Measurements from ENCODE around the gene CASP3.
"Not testable (repeated sequence)": the region's sequence is repeated elsewhere in the genome, so short reads cannot be mapped to it uniquely, and the experiment has no call there.

CASP3 gene

DNA sequence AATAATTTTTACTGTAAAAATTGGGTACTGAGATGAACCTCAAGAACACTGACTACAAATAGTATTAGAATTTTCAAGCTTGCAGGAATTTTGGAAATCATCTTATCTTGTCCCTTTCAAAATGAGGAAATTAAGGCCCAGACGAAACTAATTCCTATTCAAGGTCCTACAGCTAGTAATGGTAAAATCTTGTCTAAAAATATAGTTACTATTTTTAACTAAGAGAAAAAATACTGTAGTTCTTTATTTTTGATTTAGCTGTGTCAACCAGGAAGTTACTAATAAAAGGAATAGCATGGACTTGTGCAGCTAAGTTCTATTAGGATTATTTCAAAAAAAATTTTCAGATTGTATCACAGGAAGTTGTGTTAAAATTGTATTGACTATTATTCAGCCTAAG, 13.0 kb upstream of the CASP3 start:
- no peak for DNase-seq

DNA sequence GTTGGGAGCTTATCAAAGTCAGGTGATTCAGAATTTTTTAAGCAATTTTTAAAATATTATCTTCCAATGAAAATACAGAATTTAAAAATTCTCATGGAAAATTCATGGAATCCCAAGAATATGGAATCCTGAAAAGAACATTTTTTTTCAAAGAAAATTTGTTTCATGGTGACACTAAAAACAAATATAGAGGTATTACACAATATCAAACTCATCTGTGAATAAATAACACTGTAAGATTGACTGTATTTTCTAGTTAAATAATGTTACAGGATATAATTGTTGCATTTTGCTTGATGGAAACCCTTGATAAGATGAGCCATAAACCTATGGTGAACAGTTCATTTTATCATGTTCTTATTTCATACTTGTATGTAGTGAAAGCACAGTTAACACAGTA, 11.7 kb upstream of the CASP3 start:
- no peak for DNase-seq

DNA sequence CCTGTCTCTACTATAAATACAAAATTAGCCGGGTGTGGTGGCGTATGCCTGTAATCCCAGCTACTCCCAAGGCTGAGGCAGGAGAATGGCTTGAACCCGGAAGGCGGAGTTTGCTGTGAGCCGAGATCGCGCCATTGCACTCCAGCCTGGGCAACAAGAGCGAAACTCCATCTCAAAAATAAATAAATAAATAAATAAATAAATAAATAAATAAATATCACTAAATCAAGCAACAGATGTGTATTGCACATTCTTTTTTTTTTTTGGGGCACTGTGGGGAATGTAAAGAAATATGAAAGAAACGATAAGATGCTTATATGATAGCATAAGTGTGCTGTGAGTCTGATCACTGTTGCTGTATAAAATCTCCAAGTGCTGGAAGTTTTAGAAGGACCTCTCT, 8.6 kb upstream of the CASP3 start:
- DNase-seq, result not testable (repeated sequence)

DNA sequence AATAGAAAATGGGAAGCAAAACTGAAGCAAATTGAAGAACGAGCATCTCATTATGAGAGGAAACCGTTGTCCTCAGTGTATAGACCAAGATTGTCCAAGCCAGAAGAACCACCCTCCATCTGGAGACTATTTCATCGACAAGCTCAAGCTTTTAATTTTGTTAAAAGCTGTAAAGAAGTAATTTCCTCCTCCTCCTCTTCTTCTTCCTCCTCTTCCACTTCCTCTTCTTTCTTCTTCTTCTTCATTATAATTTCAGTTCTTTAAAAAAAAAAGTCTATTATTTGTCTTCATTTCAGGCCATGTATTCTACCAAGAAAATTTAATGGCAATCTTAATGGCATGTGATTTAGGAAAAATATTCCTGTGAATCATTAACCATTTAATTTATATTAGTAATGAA, 7.9 kb upstream of the CASP3 start:
- DNase-seq, result no peak

DNA sequence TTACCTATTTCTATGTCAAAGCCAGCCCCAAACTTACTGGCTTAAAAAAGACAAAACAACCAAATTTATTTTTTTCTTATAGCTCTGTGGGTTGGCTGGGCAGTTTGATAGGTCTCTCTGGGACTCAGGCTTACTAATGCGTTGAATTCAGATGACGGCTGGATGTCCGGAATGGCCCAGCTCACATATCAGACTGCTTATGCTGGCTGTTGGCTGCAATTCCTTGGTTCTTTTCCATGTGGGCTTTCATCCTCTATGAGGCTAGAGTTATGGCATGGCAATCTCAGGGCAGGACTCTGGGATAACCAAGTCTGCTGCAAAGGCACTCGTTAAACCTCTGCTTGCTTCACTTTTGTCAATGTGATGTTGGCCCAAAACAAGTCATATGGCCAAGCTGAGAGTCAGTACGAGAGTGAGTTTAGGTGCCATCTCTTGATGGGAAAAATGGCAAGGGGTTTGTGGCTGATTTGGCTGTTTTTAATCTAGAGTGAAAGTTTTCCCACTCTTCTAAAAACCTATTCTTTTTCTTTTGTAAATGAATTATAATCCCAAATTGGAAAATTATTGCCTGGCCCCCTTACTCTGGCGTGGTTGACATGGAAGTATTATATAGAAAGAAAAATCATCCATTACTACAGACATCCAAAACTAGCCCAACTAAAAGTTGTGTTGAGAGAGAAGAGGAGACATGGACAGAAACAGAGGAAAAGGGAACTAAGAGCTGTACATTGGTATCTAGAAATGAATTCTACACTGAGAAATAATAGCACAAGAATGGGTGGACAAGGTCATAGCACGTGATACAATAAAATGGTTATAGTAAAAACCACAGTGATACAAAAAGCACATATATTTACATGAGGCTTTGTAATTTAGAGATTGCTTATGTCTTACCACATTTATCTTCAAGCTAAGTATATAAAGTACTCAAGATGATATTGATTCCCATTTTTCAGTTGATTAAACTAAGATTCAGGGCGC, 6.9 kb upstream of the CASP3 start:
- no peak for DNase-seq

DNA sequence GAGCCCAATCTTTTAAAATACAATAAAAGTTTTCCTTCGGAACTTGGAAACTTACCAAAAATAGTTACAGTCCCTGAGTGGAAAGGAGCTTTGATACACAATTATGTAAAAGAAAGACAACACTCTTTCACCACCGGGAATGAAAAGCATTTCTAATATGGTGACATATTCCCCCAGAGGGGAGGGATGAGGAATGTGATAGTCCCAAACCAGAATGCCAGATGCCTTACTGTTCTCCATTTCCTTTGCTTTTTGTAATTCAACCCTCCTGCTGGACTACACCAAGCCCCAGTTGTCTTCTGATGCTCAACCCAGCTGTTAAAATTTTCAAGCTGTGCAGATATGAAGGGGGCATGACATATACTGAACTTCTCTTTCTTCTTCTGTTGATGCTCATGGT, 4.4 kb upstream of the CASP3 start:
- DNase-seq, result no peak

DNA sequence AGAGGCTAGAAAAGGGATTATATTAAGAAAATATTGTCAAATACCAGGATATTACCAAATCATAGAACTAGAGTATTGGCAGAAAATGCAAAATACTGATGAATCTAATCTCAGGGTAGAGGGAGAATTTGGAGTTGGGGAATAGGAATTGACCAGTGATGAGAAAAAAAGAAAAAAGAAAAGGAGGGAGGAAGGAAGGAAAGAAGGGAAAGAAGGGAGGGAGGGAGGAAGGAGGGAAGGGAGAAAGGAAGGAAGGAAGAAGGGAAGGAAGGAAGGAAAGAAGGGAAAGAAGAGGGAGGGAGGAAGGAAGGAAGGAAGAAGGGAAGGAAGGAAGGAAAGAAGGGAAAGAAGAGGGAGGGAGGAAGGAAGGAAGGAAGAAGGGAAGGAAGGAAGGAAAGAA, 3.4 kb upstream of the CASP3 start:
- DNase-seq, result not testable (repeated sequence)

DNA sequence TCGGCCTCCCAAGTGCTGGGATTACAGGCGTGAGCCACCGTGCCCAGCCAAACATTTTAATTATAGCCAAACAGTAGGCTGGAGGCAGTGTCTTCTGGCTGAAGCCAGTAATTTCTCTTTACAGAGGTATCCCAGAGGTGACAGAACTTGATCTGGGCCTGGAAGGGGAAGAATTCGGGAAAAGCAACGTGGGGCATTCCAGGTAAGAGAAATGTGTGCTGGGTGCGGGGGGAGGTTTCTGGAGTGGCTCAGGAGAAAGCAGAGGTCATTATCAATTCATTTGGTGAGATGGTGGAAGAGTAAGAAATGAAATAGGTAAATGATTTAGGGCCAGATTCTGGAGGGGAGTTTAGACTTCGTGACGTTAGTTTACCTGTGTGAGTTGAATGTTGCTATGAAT, 2.7 kb upstream of the CASP3 start:
- no peak for DNase-seq

DNA sequence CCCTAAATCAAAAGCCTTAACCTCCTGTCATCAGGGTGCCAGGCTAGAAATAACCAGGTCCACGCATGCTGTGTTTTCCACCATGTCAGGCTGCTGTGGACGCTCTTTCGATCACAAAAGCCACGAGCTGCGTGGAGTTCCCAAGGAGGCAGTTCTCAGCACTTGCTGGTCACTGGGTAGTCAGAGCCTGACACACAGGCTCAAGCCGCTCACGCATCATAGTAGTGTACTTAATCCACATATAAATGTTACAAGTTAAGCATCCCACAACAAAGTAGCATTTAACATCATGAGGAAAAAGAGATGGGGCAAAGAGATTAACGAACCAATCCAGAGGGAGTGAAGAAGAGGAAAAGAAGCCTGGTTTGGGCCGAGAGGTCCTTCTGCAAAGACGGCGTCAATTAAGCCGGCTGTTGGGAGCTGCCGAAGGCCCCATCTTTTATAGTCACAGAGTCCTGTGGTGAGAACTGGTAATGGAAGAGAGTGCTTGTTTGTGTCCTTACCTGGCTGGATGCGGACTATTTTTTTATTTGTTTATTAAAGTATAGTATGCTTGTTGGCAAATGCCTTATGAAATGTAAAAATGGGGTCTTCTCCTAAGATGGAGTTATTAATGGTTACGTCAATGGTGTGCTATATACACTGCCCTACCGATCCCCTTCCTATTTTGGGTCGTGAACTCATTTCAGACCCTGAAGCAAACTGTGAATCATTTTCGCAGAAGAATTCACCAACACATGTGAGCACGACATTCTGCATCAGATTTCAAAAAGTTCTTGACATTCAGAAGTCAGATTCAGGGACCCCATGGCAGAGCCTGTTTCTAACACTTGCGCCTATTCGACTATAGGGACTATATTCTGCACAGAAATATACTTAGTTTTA, 966 bp upstream of the CASP3 start:
- no peak for DNase-seq

DNA sequence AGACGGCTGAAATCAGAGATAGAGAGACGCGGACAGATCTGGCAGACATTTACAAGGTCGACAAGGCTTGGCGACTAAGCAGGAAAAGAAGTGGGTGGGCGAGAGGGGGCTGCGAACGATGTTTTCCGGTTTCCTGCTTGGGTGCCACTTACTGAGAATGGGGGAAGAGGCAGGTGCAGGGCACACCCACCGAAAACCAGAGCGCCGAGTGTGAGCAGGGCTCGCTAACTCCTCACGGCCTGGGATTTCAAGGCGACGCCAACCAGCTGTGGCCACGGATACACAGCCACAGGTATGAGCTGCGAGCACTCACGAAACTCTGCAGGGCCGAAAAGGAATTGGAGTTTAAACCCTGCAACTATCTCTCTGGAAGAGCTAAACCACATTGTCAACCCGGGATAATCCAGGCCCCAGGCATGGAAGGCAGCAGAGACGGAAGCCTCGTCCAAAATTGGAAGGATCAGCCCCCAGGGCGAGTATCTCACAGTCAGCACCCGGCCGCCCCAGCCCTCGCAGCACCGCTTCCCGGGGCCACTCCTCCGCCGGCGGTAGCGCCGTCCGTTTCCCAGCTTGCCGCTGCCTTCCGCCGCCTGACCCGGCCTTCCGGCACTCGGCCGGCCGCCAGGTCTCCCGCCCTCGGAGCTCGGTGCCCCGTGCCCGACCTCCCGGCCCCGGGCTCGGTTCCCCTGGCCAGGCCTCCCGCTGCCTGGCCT, 778 bp downstream of the CASP3 start:
- peak; percentile 21 for DNase-seq

DNA sequence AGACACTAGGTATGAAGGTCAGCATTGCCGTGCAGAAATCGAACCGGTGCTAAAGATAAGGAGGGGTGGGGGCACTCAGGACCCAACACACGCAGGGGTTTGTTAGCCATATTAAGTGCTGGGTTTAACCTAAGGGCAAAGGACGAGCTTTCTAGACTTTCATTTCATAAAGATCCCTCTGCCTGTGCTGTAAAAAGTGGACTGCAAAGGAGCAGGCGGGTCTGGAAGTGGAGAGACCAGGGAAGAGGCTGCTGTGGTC, 1.3 kb downstream of the CASP3 start:
- DNase-seq, result no peak

DNA sequence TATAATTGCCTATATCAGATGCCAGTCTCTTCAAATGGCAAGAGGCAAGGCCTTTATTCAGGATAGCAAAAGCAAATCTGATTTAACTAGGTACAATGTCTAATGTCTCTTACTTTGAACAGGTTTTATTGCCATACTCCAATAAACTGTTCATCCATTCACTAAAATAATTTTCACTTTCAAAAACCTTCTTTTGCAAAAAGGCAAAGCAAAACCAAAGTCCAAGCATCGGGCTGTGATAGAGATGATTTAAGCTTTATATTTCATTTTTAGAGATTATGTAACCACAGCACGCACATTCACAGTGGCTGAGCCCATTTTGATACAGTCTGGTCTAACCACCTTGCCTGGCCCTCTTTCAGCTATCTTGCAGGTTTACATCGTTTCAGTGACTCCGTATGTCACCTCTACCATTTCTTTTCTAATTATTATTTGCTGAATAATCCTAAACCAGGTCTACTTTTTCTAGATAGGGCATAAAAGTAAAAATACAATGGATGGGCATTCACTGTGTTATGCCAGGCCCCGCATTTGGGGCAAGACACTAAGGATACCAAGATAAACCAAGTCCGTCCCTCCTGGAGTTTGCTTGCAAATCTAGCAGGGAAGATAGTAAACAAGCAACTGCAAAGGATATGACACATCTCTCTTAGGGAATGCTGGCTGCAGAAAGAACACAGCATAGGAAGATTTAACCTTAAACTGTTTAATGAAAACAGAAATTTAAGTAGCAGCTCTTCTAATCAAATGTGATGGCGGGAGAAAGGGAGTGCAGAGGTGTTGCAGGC, 1.8 kb downstream of the CASP3 start:
- DNase-seq, result no peak

DNA sequence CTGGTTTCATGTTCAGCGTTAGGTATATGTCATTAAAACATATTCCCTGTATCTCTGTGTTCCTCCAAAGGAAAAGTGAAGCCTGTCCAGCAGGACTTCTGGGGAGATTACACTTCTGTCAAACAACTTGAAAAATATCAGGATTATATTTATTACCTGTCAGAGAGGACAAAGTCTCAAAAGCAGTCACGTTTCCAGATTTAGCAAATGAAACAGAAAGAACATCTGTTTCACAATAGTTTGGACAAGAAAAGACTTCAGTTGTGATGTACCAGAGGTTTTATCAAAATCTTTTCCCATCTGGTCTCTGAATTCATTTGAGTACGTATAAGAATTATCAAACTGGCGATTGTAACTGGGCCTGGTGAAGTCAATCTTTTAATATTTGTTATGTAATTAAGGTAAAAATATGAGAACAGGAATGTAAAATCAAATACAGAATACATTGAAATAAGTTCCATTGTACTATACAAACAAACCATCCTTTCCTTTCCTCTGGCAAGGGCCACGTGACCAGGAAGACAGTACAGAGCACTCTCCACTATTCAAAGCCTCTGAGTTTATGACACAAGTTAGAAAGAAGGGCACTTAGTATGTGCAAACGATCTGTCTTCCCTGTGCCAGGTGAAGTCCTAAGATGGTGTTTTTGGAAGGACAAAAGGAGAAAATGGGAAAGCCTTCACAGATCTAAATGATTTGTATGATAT, 3.2 kb downstream of the CASP3 start:
- no peak for DNase-seq

DNA sequence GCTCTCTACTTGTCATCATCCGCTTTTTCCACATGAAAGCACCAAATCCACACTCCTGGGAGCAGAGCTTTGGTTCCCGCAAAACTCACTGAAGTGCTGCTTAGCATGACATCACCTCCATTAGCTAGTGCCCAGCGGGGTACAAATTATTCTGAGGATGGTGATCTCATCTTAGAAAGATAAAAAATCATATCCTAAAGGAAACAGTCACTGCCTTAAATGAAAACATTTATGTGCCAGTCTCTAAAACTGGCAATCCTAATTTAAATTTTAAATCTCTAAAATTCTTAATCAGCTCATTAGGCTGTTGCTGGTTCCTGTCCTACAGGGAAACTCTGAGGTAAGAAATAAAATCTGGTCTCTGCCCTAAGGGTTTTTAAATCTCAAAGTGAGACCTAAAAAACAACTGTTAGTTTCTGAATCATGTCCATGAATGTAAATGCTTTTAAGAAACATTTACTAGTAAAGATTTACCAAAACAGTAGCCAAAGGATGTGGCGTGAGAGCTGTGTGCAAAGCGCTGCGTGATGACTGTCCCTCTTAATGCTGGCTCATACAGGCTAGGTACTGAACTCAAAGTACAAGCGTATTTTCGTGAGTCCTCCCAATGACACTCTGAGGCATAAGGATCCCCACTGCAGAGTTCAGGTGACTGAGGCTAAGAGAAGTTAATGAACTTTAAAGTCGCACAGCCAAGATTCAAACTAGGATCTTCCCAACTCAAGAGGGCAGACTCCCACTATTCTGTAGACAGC, 4.5 kb downstream of the CASP3 start:
- DNase-seq, result no peak

DNA sequence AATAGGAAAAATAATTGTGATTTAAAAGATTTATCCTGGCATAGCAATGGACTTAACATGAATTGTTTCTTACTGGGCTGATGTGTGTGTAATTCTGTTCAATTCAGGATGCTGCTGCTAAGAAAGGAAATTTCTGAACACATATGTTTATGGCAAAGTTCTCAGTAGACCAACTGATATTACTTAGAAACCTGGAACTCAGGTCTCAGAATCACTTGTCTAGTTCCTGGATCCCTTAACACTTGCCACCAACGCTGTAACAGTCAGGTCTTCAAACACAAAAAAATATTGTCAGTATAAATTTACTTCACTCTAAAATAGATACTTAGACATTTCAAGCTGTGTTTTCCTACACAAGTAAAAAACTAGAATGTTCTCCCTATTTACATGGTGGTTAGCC, 5.5 kb downstream of the CASP3 start:
- no peak for DNase-seq

DNA sequence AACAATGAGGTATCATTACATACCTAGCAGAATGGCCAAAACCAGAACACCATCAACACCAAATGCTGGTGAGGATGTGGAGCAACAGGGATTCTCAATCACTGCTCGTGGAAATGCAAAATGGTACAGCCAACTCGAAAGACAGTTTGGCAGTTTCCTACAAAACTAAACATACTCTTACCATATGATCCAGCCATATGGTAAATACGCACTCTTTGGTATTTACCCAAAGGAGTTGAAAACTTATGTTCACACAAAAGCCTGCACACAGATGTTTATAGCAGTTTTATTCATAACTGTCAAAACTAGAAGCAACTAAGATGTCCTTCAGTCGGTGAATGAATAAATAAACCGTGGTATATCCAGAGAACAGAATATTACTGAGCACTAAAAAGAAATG, 7.8 kb downstream of the CASP3 start:
- no peak for DNase-seq

DNA sequence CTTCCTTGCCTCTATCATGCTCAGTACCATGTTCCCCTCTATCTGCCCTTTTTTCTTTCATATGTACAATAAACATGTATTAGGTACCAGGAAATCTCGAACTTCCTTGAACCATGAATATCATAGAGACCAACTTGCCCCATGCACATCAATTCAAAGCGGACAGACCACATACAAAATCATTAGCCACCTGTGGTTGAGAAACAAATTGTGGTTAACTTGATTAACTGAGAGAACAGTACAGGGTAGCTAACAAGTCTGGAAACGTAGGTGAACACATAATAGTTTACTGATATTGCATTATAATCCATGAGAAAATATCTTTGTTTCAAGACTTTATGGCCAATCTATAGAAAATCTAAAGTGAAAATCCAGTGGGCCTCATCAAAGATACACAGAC, 8.2 kb downstream of the CASP3 start:
- no peak for DNase-seq

DNA sequence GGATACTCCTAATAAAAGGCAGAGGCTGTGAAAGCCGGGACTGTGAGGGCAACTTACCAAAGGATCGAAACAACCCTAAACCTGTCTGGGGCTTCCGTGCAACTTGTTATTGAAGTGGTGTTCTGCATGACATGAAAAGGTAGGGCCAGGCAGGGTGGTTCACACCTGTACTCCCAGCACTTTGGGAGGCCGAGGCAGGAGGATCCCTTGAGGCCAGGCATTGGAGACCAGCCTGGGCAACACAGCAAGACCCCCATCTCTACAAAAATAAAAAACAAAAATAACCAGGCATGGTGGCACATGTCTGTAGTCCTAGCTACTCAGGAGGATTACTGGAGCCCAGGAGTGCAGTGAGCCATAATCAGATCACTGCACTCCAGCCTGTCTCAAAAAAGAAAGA, 12.3 kb downstream of the CASP3 start:
- DNase-seq, result no peak

DNA sequence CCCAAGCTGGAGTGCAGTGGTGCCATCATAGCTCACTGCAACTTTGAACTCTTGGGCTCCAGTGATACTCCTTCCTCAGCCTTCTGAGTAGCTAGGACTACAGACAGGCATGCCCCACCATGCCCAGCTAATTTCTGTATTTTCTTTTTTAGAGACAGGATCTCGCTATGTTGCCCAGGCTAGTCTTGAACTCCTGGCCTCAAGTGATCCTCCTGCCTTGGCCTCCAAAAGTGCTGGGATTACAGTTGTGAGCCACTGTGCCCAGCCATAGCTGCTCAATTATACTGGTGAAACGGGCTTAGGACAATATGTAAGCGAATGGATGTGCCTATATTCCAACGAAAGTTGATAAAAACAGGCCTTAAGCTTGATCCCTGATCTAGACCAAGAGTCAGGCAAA, 13.1 kb downstream of the CASP3 start:
- DNase-seq, result no peak

DNA sequence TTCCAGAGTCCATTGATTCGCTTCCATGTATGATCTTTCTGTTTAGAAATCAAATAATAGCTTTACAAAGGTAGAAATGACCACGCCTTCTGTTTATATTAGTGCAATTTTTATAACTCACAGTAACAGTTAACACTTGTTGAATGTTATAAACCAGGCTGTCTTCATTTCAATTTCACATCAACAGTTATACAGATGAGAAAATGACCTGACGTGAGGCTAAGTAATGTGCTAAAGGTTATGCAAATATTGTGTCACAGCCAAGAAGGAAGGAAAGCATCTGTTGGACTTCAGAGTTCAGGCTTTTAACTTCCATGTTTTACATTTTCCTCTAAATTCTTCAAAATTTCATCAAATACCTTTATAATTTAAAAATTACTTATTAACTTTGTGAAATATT, 13.9 kb downstream of the CASP3 start:
- DNase-seq, result no peak

DNA sequence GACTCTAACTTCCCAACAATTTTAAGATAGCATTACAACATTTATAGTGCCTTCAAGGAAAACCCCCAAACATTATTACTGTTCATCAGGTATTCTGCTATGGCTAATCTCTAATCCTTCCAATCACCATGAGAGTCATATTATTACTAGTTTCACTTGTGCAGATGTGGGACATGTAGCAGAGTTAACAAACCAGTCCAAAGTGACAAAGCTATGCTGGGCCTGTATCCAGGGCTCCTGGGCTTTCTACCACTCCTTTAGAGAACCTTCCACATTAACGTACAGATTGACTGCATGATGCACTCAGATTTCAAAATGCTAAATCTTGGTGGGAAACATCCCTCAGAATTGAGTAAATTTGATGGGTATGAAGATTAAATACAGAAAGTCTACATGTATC, 16.4 kb downstream of the CASP3 start:
- no peak for DNase-seq
